Karpas-422 (cell line): ENCODE results near the gene PDZD2. TPM values are rescaled to one million over a fixed set of nuclear protein-coding genes. Genes with fewer than 3 reads are reported as not detected.
A peak's percentile ranks its signal among the peaks of the same experiment; 100 is the strongest.

Source experiments
- DNase-seq: peaks from one replicate; pipeline ENCODE4 v3.0.0-alpha.2; 2015
- H2AFZ ChIP-seq: fragments of 200-600 bp; sonication (generic); 2 replicates; pipeline ENCODE4 v1.6.1; 2014; ENCODE audit warnings: antibody characterized with exemption, low read length, mixed read lengths
- H3K27ac ChIP-seq: fragments of 200-600 bp; sonication (generic); 2 replicates; pipeline ENCODE4 v1.5.1; 2014; ENCODE audit warnings: mild to moderate bottlenecking, low read length, moderate library complexity
- H3K27me3 ChIP-seq: fragments of 200-600 bp; sonication (generic); 2 replicates; pipeline ENCODE4 v1.6.1; 2014; ENCODE audit warnings: low read length, mixed read lengths
- H3K36me3 ChIP-seq: fragments of 200-600 bp; sonication (generic); 2 replicates; pipeline ENCODE4 v1.6.1; 2014; ENCODE audit warnings: low read length, mixed read lengths; ENCODE audit not compliant: insufficient read depth
- H3K4me1 ChIP-seq: fragments of 200-600 bp; sonication (generic); 2 replicates; pipeline ENCODE4 v1.6.1; 2014; ENCODE audit warnings: mild to moderate bottlenecking, low read length, mixed read lengths
- H3K4me2 ChIP-seq: fragments of 200-600 bp; sonication (generic); 2 replicates; pipeline ENCODE4 v1.6.1; 2014; ENCODE audit warnings: low read length, low read depth, mild to moderate bottlenecking; ENCODE audit not compliant: poor library complexity, severe bottlenecking
- H3K4me3 ChIP-seq: fragments of 200-600 bp; sonication (generic); 2 replicates; pipeline ENCODE4 v1.5.1; 2014; ENCODE audit warnings: mild to moderate bottlenecking, antibody characterized with exemption, low read length, mixed read lengths
- H3K79me2 ChIP-seq: fragments of 200-600 bp; sonication (generic); 2 replicates; pipeline ENCODE4 v1.6.1; 2014; ENCODE audit warnings: mild to moderate bottlenecking, low read length, mixed read lengths
- H3K9ac ChIP-seq: fragments of 200-600 bp; sonication (generic); 2 replicates; pipeline ENCODE4 v1.6.0; 2014; ENCODE audit warnings: low read length
- H3K9me2 ChIP-seq: fragments of 200-600 bp; sonication (generic), shearing (Covaris generic); replicated peaks from 2 replicates; pipeline ENCODE4 v1.6.0; 2014; ENCODE audit warnings: mild to moderate bottlenecking, low read length, moderate library complexity; ENCODE audit not compliant: insufficient read depth
- H3K9me3 ChIP-seq: fragments of 300-700, 200-600 bp; sonication (generic); 2 replicates; pipeline ENCODE4 v1.6.1; 2014; ENCODE audit warnings: low read length, mixed read lengths
- H4K20me1 ChIP-seq: fragments of 200-600 bp; sonication (generic); 2 replicates; pipeline ENCODE4 v1.6.1; 2014; ENCODE audit warnings: mild to moderate bottlenecking, antibody characterized with exemption, low read length, low read depth; ENCODE audit not compliant: insufficient read depth
- small RNA-seq: library from RNA; depleted of rRNA; stranded (forward); fragments of <200 nt; gene quantifications from one replicate; pipeline ENCODE3, GENCODE V24; 2014
- total RNA-seq: library from RNA; depleted of rRNA; stranded (reverse); fragments of >200 nt; shearing (Covaris generic); gene quantifications from 2 replicates; pipeline ENCODE4 v1.2.3, GENCODE V29; 2014; ENCODE audit warnings: low replicate concordance; rRNA removed

PDZD2 gene
- total RNA-seq, 1 experiment from 2014 or later, result not detected

DNA sequence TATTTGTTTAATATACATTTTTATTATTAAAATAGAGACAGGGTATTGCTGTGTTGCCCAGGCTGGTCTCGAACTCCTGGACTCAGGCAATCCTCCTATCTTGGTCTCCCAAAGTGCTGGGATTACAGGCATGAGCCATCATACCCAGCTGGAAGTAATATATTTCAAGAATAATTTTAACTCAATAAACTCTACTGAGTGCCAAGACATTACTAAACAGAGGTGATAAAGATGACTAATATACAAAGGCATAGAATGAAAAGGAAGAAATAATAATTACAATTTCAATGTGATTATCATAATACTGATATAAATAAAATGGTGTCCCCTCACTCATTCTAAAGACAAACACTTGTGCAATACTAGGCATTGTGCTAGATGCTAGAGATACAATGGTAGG is 521.3 kb downstream of the PDZD2 start:
- no peak for DNase-seq
- Histone ChIP-seq H2AFZ (no peak overlapping the region), H3K36me3 (peaks cover 3% of the 10 kb centered on the region; the same call in 1 of the 2 replicates), H4K20me1 (peaks cover 9% of the 10 kb centered on the region; the same call in 1 of the 2 replicates), H3K79me2 (peaks cover 91% of the 10 kb centered on the region), H3K27ac (0 out of 2 replicates have a peak overlapping the region, but pooled peaks have one; percentile 16), H3K4me1 (peaks cover 20% of the 10 kb centered on the region), H3K9me2 (no peaks in the 10 kb centered on the region), H3K4me2 (no peak overlapping the region), H3K9ac (no peak overlapping the region), H3K27me3 (no peaks in the 10 kb centered on the region), H3K9me3 (no peaks in the 10 kb centered on the region), H3K4me3 (no peak overlapping the region)

Small RNA genes within 50 kb of the gene (small RNA-seq; reads per million reads assigned to genes)
- gene AC025458.1, result 0.16 reads per million
- not detected for gene MIR4279
- gene RF00019, result not detected
- gene RNU6-358P, result not detected
- not detected for gene RNU6-363P
- not detected for gene RNU6-760P

Other genes starting within 250 kb of the PDZD2 start
- gene DROSHA, start 107.0 kb upstream of the PDZD2 start, total RNA-seq, result 58.3 and 74.7 TPM in 2 replicates
- gene C5orf22, start 106.8 kb upstream of the PDZD2 start, total RNA-seq, result 34.3 and 57.7 TPM in 2 replicates